ENCODE measurements around the gene SCYGR1. TPM values are rescaled to one million over a fixed set of nuclear protein-coding genes. Genes with fewer than 3 reads are reported as not detected.
"Not testable (repeated sequence)": the region's sequence is repeated elsewhere in the genome, so short reads cannot be mapped to it uniquely, and the experiment has no call there.

Gene SCYGR1
- not detected in 2 replicates for total RNA-seq (2014; rRNA removed; shearing (Covaris generic))

GRCh38 chr2:227387583-227387982 is at the start of gene SCYGR1:
SCYGR1 (minus strand) TSS chr2:227387949; CDS start chr2:227387949, 0 bp downstream.
- peak within 1 kb of the TSS; percentile 90 for H3K27ac ChIP-seq
- H3K36me3 ChIP-seq; H3K4me3 ChIP-seq; DNase-seq (ENCODE audit: low read depth in 1 of 2, low spot score in 2 of 2); H3K9me3 ChIP-seq (replicated peaks); H3K27me3 ChIP-seq (replicated peaks): not testable (repeated sequence)
- H3K4me1 ChIP-seq (replicated peaks) = peaks cover 22% of the 10 kb centered on the region

GRCh38 chr2:227436436-227437174 is 48.9 kb upstream of the SCYGR1 start:
- Histone ChIP-seq H3K27me3 (replicated peaks) (no peaks in the 10 kb centered on the region), H3K4me1 (replicated peaks) (no peaks in the 10 kb centered on the region), H3K9me3 (replicated peaks) (peaks cover 7% of the 10 kb centered on the region; the same call in 1 of the 2 replicates), H3K36me3 (no peaks in the 10 kb centered on the region), H3K27ac (no peak overlapping the region), H3K4me3 (no peak overlapping the region)
- no peak for DNase-seq (ENCODE audit: low read depth in 1 of 2, low spot score in 2 of 2)

- H3K4me3 ChIP-seq = no peak overlapping the region
- DNase-seq (ENCODE audit: low read depth in 1 of 2, low spot score in 2 of 2) = no peak
- H3K27ac ChIP-seq = no peak overlapping the region
- H3K4me1 ChIP-seq (replicated peaks) = peaks cover 10% of the 10 kb centered on the region
- no peaks in the 10 kb centered on the region for H3K36me3 ChIP-seq
- H3K9me3 ChIP-seq (replicated peaks) = peaks cover 7% of the 10 kb centered on the region; the same call in 1 of the 2 replicates
- H3K27me3 ChIP-seq (replicated peaks) = no peaks in the 10 kb centered on the region
These were observed 45.4 kb upstream of the SCYGR1 start for GRCh38 chr2:227433171-227433570.

- no peaks in the 10 kb centered on the region for H3K36me3 ChIP-seq
- no peak overlapping the region for H3K4me3 ChIP-seq
- H3K27ac ChIP-seq = no peak overlapping the region
- peaks cover 11% of the 10 kb centered on the region for H3K4me1 ChIP-seq (replicated peaks)
- peaks cover 7% of the 10 kb centered on the region; the same call in 1 of the 2 replicates for H3K9me3 ChIP-seq (replicated peaks)
- DNase-seq (ENCODE audit: low read depth in 1 of 2, low spot score in 2 of 2) = no peak
- H3K27me3 ChIP-seq (replicated peaks) = no peaks in the 10 kb centered on the region
These were observed 42.9 kb upstream of the SCYGR1 start for GRCh38 chr2:227430639-227431038.

- Histone ChIP-seq H3K9me3 (replicated peaks) (peaks cover 7% of the 10 kb centered on the region; the same call in 1 of the 2 replicates), H3K27ac (peak overlapping the region; percentile 42), H3K4me3 (no peak overlapping the region), H3K36me3 (no peaks in the 10 kb centered on the region), H3K27me3 (replicated peaks) (no peaks in the 10 kb centered on the region), H3K4me1 (replicated peaks) (peaks cover 11% of the 10 kb centered on the region)
- DNase-seq (ENCODE audit: low read depth in 1 of 2, low spot score in 2 of 2) = peak in 1 of 2 experiments; percentile 38
These were observed 41.1 kb upstream of the SCYGR1 start for GRCh38 chr2:227428731-227429285.

- Histone ChIP-seq H3K27ac (no peak overlapping the region), H3K9me3 (replicated peaks) (no peaks in the 10 kb centered on the region), H3K36me3 (no peaks in the 10 kb centered on the region), H3K27me3 (replicated peaks) (no peaks in the 10 kb centered on the region), H3K4me3 (no peak overlapping the region), H3K4me1 (replicated peaks) (peaks cover 6% of the 10 kb centered on the region)
- no peak for DNase-seq (ENCODE audit: low read depth in 1 of 2, low spot score in 2 of 2)
These were observed 36.1 kb upstream of the SCYGR1 start for GRCh38 chr2:227423656-227424499.

GRCh38 chr2:227420087-227421052 is 32.6 kb upstream of the SCYGR1 start:
- Histone ChIP-seq H3K36me3 (no peaks in the 10 kb centered on the region), H3K27ac (no peak overlapping the region), H3K4me3 (no peak overlapping the region), H3K27me3 (replicated peaks) (no peaks in the 10 kb centered on the region), H3K9me3 (replicated peaks) (no peaks in the 10 kb centered on the region), H3K4me1 (replicated peaks) (peaks cover 6% of the 10 kb centered on the region)
- no peak for DNase-seq (ENCODE audit: low read depth in 1 of 2, low spot score in 2 of 2)

- H3K4me1 ChIP-seq (replicated peaks) = peaks cover 19% of the 10 kb centered on the region
- DNase-seq (ENCODE audit: low read depth in 1 of 2, low spot score in 2 of 2) = no peak
- H3K27me3 ChIP-seq (replicated peaks) = no peaks in the 10 kb centered on the region
- H3K4me3 ChIP-seq = no peak overlapping the region
- no peaks in the 10 kb centered on the region for H3K36me3 ChIP-seq
- no peaks in the 10 kb centered on the region for H3K9me3 ChIP-seq (replicated peaks)
- no peak overlapping the region for H3K27ac ChIP-seq
These were observed 29.0 kb upstream of the SCYGR1 start for GRCh38 chr2:227416701-227417100.

GRCh38 chr2:227415538-227416424 is 28.0 kb upstream of the SCYGR1 start:
- Histone ChIP-seq H3K4me3 (no peak overlapping the region), H3K36me3 (no peaks in the 10 kb centered on the region), H3K27ac (no peak overlapping the region), H3K4me1 (replicated peaks) (peaks cover 19% of the 10 kb centered on the region), H3K9me3 (replicated peaks) (no peaks in the 10 kb centered on the region), H3K27me3 (replicated peaks) (no peaks in the 10 kb centered on the region)
- DNase-seq (ENCODE audit: low read depth in 1 of 2, low spot score in 2 of 2) = peak in 1 of 2 experiments; percentile 38

- no peak for DNase-seq (ENCODE audit: low read depth in 1 of 2, low spot score in 2 of 2)
- H3K27me3 ChIP-seq (replicated peaks) = no peaks in the 10 kb centered on the region
- H3K36me3 ChIP-seq = no peaks in the 10 kb centered on the region
- H3K9me3 ChIP-seq (replicated peaks) = no peaks in the 10 kb centered on the region
- H3K27ac ChIP-seq = no peak overlapping the region
- no peak overlapping the region for H3K4me3 ChIP-seq
- peaks cover 19% of the 10 kb centered on the region for H3K4me1 ChIP-seq (replicated peaks)
These were observed 27.1 kb upstream of the SCYGR1 start for GRCh38 chr2:227414846-227415245.

GRCh38 chr2:227413371-227413770 is 25.6 kb upstream of the SCYGR1 start:
- H3K9me3 ChIP-seq (replicated peaks) = no peaks in the 10 kb centered on the region

GRCh38 chr2:227412877-227413276 is 25.1 kb upstream of the SCYGR1 start:
- Histone ChIP-seq H3K27me3 (replicated peaks) (no peaks in the 10 kb centered on the region), H3K9me3 (replicated peaks) (no peaks in the 10 kb centered on the region), H3K4me3 (no peak overlapping the region), H3K27ac (no peak overlapping the region), H3K4me1 (replicated peaks) (peaks cover 19% of the 10 kb centered on the region), H3K36me3 (no peaks in the 10 kb centered on the region)
- DNase-seq (ENCODE audit: low read depth in 1 of 2, low spot score in 2 of 2) = no peak

More at GRCh38 chr2:227413371-227413770, 25.6 kb upstream of the SCYGR1 start:
- no peaks in the 10 kb centered on the region for H3K27me3 ChIP-seq (replicated peaks)
- no peak overlapping the region for H3K4me3 ChIP-seq
- H3K27ac ChIP-seq = no peak overlapping the region
- no peaks in the 10 kb centered on the region for H3K36me3 ChIP-seq
- H3K4me1 ChIP-seq (replicated peaks) = peaks cover 19% of the 10 kb centered on the region
- DNase-seq (ENCODE audit: low read depth in 1 of 2, low spot score in 2 of 2) = no peak
